ENCODE data around the gene CREG2.

CREG2 gene

GRCh38 chr2:101426822-101427221 lies 39.5 kb upstream of the CREG2 start:
- Histone ChIP-seq H3K4me1 (ENCODE audit: control insufficient read depth, insufficient read depth, low read length, poor library complexity, severe bottlenecking) (no peaks in the 10 kb centered on the region), H3K9me3 (ENCODE audit: control insufficient read depth, low read length) (no peaks in the 10 kb centered on the region), H3K36me3 (ENCODE audit: control insufficient read depth, insufficient read depth, low read length) (no peaks in the 10 kb centered on the region), H3K4me3 (ENCODE audit: extremely low read depth, insufficient read depth, low read length, poor library complexity, severe bottlenecking) (no peak overlapping the region), H3K27ac (ENCODE audit: low read depth, low read length, severe bottlenecking) (no peak overlapping the region)
- WGBS, 2 experiments (ENCODE audit: insufficient coverage in 2 of 2) = 91 to 93% methylated on average over 4 to 6 of the region's 7 CpGs

GRCh38 chr2:101420623-101421022 lies 33.3 kb upstream of the CREG2 start:
- WGBS, 2 experiments (ENCODE audit: insufficient coverage in 2 of 2) = 87 to 95% methylated on average over 3 to 4 of the region's 4 CpGs
- H3K4me3 ChIP-seq (ENCODE audit: extremely low read depth, insufficient read depth, low read length, poor library complexity, severe bottlenecking) = no peak overlapping the region

GRCh38 chr2:101419096-101419663 lies 31.9 kb upstream of the CREG2 start:
- H3K27ac ChIP-seq (ENCODE audit: low read depth, low read length, severe bottlenecking) = no peak overlapping the region
- 83 to 90% methylated on average over 9 to 10 of the region's 10 CpGs for WGBS, 2 experiments (ENCODE audit: insufficient coverage in 2 of 2)
- H3K4me3 ChIP-seq (ENCODE audit: extremely low read depth, insufficient read depth, low read length, poor library complexity, severe bottlenecking) = no peak overlapping the region
- H3K4me1 ChIP-seq (ENCODE audit: control insufficient read depth, insufficient read depth, low read length, poor library complexity, severe bottlenecking) = no peaks in the 10 kb centered on the region
- no peaks in the 10 kb centered on the region for H3K9me3 ChIP-seq (ENCODE audit: control insufficient read depth, low read length)
- H3K36me3 ChIP-seq (ENCODE audit: control insufficient read depth, insufficient read depth, low read length) = no peaks in the 10 kb centered on the region

More at GRCh38 chr2:101420623-101421022, 33.3 kb upstream of the CREG2 start:
- Histone ChIP-seq H3K27ac (ENCODE audit: low read depth, low read length, severe bottlenecking) (no peak overlapping the region), H3K9me3 (ENCODE audit: control insufficient read depth, low read length) (no peaks in the 10 kb centered on the region), H3K4me1 (ENCODE audit: control insufficient read depth, insufficient read depth, low read length, poor library complexity, severe bottlenecking) (no peaks in the 10 kb centered on the region), H3K36me3 (ENCODE audit: control insufficient read depth, insufficient read depth, low read length) (no peaks in the 10 kb centered on the region)

- Histone ChIP-seq H3K9me3 (ENCODE audit: control insufficient read depth, low read length) (no peaks in the 10 kb centered on the region), H3K4me3 (ENCODE audit: extremely low read depth, insufficient read depth, low read length, poor library complexity, severe bottlenecking) (no peak overlapping the region), H3K36me3 (ENCODE audit: control insufficient read depth, insufficient read depth, low read length) (no peaks in the 10 kb centered on the region), H3K27ac (ENCODE audit: low read depth, low read length, severe bottlenecking) (no peak overlapping the region), H3K4me1 (ENCODE audit: control insufficient read depth, insufficient read depth, low read length, poor library complexity, severe bottlenecking) (no peaks in the 10 kb centered on the region)
- 89 to 91% methylated on average over 7 to 10 of the region's 12 CpGs for WGBS, 2 experiments (ENCODE audit: insufficient coverage in 2 of 2)
These were observed 31.3 kb upstream of the CREG2 start for GRCh38 chr2:101418460-101419095.

- H3K4me1 ChIP-seq (ENCODE audit: control insufficient read depth, insufficient read depth, low read length, poor library complexity, severe bottlenecking) = no peaks in the 10 kb centered on the region
- H3K4me3 ChIP-seq (ENCODE audit: extremely low read depth, insufficient read depth, low read length, poor library complexity, severe bottlenecking) = no peak overlapping the region
- H3K27ac ChIP-seq (ENCODE audit: low read depth, low read length, severe bottlenecking) = no peak overlapping the region
- 88 to 91% methylated on average over 5 of the region's 5 CpGs for WGBS, 2 experiments (ENCODE audit: insufficient coverage in 2 of 2)
- no peaks in the 10 kb centered on the region for H3K36me3 ChIP-seq (ENCODE audit: control insufficient read depth, insufficient read depth, low read length)
- no peaks in the 10 kb centered on the region for H3K9me3 ChIP-seq (ENCODE audit: control insufficient read depth, low read length)
These were observed 29.3 kb upstream of the CREG2 start for GRCh38 chr2:101416609-101417008.

- Histone ChIP-seq H3K36me3 (ENCODE audit: control insufficient read depth, insufficient read depth, low read length) (no peaks in the 10 kb centered on the region), H3K4me1 (ENCODE audit: control insufficient read depth, insufficient read depth, low read length, poor library complexity, severe bottlenecking) (no peaks in the 10 kb centered on the region), H3K9me3 (ENCODE audit: control insufficient read depth, low read length) (no peaks in the 10 kb centered on the region), H3K27ac (ENCODE audit: low read depth, low read length, severe bottlenecking) (no peak overlapping the region), H3K4me3 (ENCODE audit: extremely low read depth, insufficient read depth, low read length, poor library complexity, severe bottlenecking) (no peak overlapping the region)
- WGBS, 2 experiments (ENCODE audit: insufficient coverage in 2 of 2) = 92 to 94% methylated on average over 3 of the region's 3 CpGs
These were observed 28.6 kb upstream of the CREG2 start for GRCh38 chr2:101415884-101416283.

GRCh38 chr2:101415220-101415619 lies 27.9 kb upstream of the CREG2 start:
- H3K4me1 ChIP-seq (ENCODE audit: control insufficient read depth, insufficient read depth, low read length, poor library complexity, severe bottlenecking) = no peaks in the 10 kb centered on the region
- 100% methylated on average over 1 of the region's 2 CpGs; no CpG with 5 or more reads in 1 of the 2 experiments for WGBS, 2 experiments (ENCODE audit: insufficient coverage in 2 of 2)
- no peak overlapping the region for H3K4me3 ChIP-seq (ENCODE audit: extremely low read depth, insufficient read depth, low read length, poor library complexity, severe bottlenecking)
- H3K9me3 ChIP-seq (ENCODE audit: control insufficient read depth, low read length) = no peaks in the 10 kb centered on the region
- H3K36me3 ChIP-seq (ENCODE audit: control insufficient read depth, insufficient read depth, low read length) = no peaks in the 10 kb centered on the region
- no peak overlapping the region for H3K27ac ChIP-seq (ENCODE audit: low read depth, low read length, severe bottlenecking)

- no peak overlapping the region for H3K4me3 ChIP-seq (ENCODE audit: extremely low read depth, insufficient read depth, low read length, poor library complexity, severe bottlenecking)
- H3K9me3 ChIP-seq (ENCODE audit: control insufficient read depth, low read length) = no peaks in the 10 kb centered on the region
- H3K4me1 ChIP-seq (ENCODE audit: control insufficient read depth, insufficient read depth, low read length, poor library complexity, severe bottlenecking) = no peaks in the 10 kb centered on the region
- 89 to 97% methylated on average over 3 to 6 of the region's 9 CpGs for WGBS, 2 experiments (ENCODE audit: insufficient coverage in 2 of 2)
- H3K36me3 ChIP-seq (ENCODE audit: control insufficient read depth, insufficient read depth, low read length) = no peaks in the 10 kb centered on the region
- H3K27ac ChIP-seq (ENCODE audit: low read depth, low read length, severe bottlenecking) = no peak overlapping the region
These were observed 24.9 kb upstream of the CREG2 start for GRCh38 chr2:101412092-101412694.

- H3K36me3 ChIP-seq (ENCODE audit: control insufficient read depth, insufficient read depth, low read length) = no peaks in the 10 kb centered on the region
- H3K4me1 ChIP-seq (ENCODE audit: control insufficient read depth, insufficient read depth, low read length, poor library complexity, severe bottlenecking) = no peaks in the 10 kb centered on the region
- no peak overlapping the region for H3K27ac ChIP-seq (ENCODE audit: low read depth, low read length, severe bottlenecking)
- WGBS, 2 experiments (ENCODE audit: insufficient coverage in 2 of 2) = 73 to 99% methylated on average over 4 of the region's 5 CpGs
- H3K4me3 ChIP-seq (ENCODE audit: extremely low read depth, insufficient read depth, low read length, poor library complexity, severe bottlenecking) = no peak overlapping the region
- no peaks in the 10 kb centered on the region for H3K9me3 ChIP-seq (ENCODE audit: control insufficient read depth, low read length)
These were observed 23.4 kb upstream of the CREG2 start for GRCh38 chr2:101410746-101411145.

GRCh38 chr2:101410114-101410513 lies 22.8 kb upstream of the CREG2 start:
- Histone ChIP-seq H3K9me3 (ENCODE audit: control insufficient read depth, low read length) (no peaks in the 10 kb centered on the region), H3K4me3 (ENCODE audit: extremely low read depth, insufficient read depth, low read length, poor library complexity, severe bottlenecking) (no peak overlapping the region), H3K36me3 (ENCODE audit: control insufficient read depth, insufficient read depth, low read length) (no peaks in the 10 kb centered on the region), H3K27ac (ENCODE audit: low read depth, low read length, severe bottlenecking) (no peak overlapping the region), H3K4me1 (ENCODE audit: control insufficient read depth, insufficient read depth, low read length, poor library complexity, severe bottlenecking) (no peaks in the 10 kb centered on the region)
- WGBS, 2 experiments (ENCODE audit: insufficient coverage in 2 of 2) = 78 to 86% methylated on average over 3 to 5 of the region's 5 CpGs

GRCh38 chr2:101409699-101410098 lies 22.4 kb upstream of the CREG2 start:
- Histone ChIP-seq H3K4me3 (ENCODE audit: extremely low read depth, insufficient read depth, low read length, poor library complexity, severe bottlenecking) (no peak overlapping the region), H3K27ac (ENCODE audit: low read depth, low read length, severe bottlenecking) (no peak overlapping the region), H3K36me3 (ENCODE audit: control insufficient read depth, insufficient read depth, low read length) (no peaks in the 10 kb centered on the region), H3K4me1 (ENCODE audit: control insufficient read depth, insufficient read depth, low read length, poor library complexity, severe bottlenecking) (no peaks in the 10 kb centered on the region), H3K9me3 (ENCODE audit: control insufficient read depth, low read length) (no peaks in the 10 kb centered on the region)
- WGBS, 2 experiments (ENCODE audit: insufficient coverage in 2 of 2) = 85 to 88% methylated on average over 4 to 5 of the region's 5 CpGs
